WERI-Rb-1 (cell line): ENCODE measurements around the gene ABCC2.

Source experiments
- DNase-seq: peaks from one replicate; pipeline ENCODE4 v3.0.0-alpha.2; 2020
- H3K27ac ChIP-seq: fragments of 250-450 bp; sonication (Bioruptor Pico); 2 replicates; pipeline ENCODE4 v1.5.1; 2020; ENCODE audit warnings: mild to moderate bottlenecking, moderate library complexity
- H3K27me3 ChIP-seq: fragments of 250-450 bp; sonication (Bioruptor Pico); 2 replicates; pipeline ENCODE4 v1.5.1; 2021; ENCODE audit warnings: mild to moderate bottlenecking, low read depth, moderate library complexity; ENCODE audit not compliant: insufficient read depth, severe bottlenecking
- H3K36me3 ChIP-seq: fragments of 250-450 bp; sonication (Bioruptor Pico); 2 replicates; pipeline ENCODE4 v1.5.1; 2020; ENCODE audit warnings: mild to moderate bottlenecking, moderate library complexity
- H3K4me3 ChIP-seq: 2 replicates; pipeline ENCODE4 v1.5.1; 2011; ENCODE audit warnings: low read depth, mild to moderate bottlenecking, control low read depth, low read length
- H3K9me3 ChIP-seq: fragments of 250-450 bp; sonication (Bioruptor Pico); 2 replicates; pipeline ENCODE4 v1.5.1; 2021; ENCODE audit warnings: mild to moderate bottlenecking, moderate library complexity; ENCODE audit not compliant: severe bottlenecking
- CTCF ChIP-seq: IDR thresholded peaks from 2 replicates; pipeline ENCODE4 v1.5.1; 2011; ENCODE audit warnings: low read depth, mild to moderate bottlenecking, control low read depth, inconsistent platforms, low read length

The ABCC2 gene

GRCh38 chr10:99785646-99786045, 3.2 kb downstream of the ABCC2 start:
- no peak for DNase-seq
- H3K9me3 ChIP-seq = no peaks in the 10 kb centered on the region
- H3K36me3 ChIP-seq = no peaks in the 10 kb centered on the region
- H3K27me3 ChIP-seq = no peaks in the 10 kb centered on the region
- no peak overlapping the region for H3K27ac ChIP-seq
- no peak for TF ChIP-seq CTCF
- no peak overlapping the region for H3K4me3 ChIP-seq

GRCh38 chr10:99787311-99787710, 4.9 kb downstream of the ABCC2 start:
- H3K27ac ChIP-seq = no peak overlapping the region
- no peak overlapping the region for H3K4me3 ChIP-seq
- H3K27me3 ChIP-seq = no peaks in the 10 kb centered on the region
- H3K36me3 ChIP-seq = no peaks in the 10 kb centered on the region
- H3K9me3 ChIP-seq = no peaks in the 10 kb centered on the region
- DNase-seq = no peak
- TF ChIP-seq CTCF = no peak

- H3K9me3 ChIP-seq = no peaks in the 10 kb centered on the region
- no peaks in the 10 kb centered on the region for H3K36me3 ChIP-seq
- no peak overlapping the region for H3K4me3 ChIP-seq
- TF ChIP-seq CTCF = no peak
- DNase-seq = no peak
- no peak overlapping the region for H3K27ac ChIP-seq
- no peaks in the 10 kb centered on the region for H3K27me3 ChIP-seq
These were observed 5.5 kb downstream of the ABCC2 start for GRCh38 chr10:99787782-99788445.

GRCh38 chr10:99788598-99789256, 6.3 kb downstream of the ABCC2 start:
- no peaks in the 10 kb centered on the region for H3K27me3 ChIP-seq
- H3K9me3 ChIP-seq = no peaks in the 10 kb centered on the region
- no peak for DNase-seq
- TF ChIP-seq CTCF = no peak
- H3K27ac ChIP-seq = no peak overlapping the region
- H3K4me3 ChIP-seq = no peak overlapping the region
- H3K36me3 ChIP-seq = no peaks in the 10 kb centered on the region

- Histone ChIP-seq H3K9me3 (no peaks in the 10 kb centered on the region), H3K4me3 (no peak overlapping the region), H3K27me3 (no peaks in the 10 kb centered on the region), H3K27ac (no peak overlapping the region), H3K36me3 (no peaks in the 10 kb centered on the region)
- TF ChIP-seq CTCF = no peak
- DNase-seq = no peak
These were observed 9.4 kb downstream of the ABCC2 start for GRCh38 chr10:99791831-99792230.

GRCh38 chr10:99793819-99794218, 11.4 kb downstream of the ABCC2 start:
- no peaks in the 10 kb centered on the region for H3K27me3 ChIP-seq
- H3K9me3 ChIP-seq = no peaks in the 10 kb centered on the region
- H3K36me3 ChIP-seq = no peaks in the 10 kb centered on the region
- H3K27ac ChIP-seq = no peak overlapping the region
- no peak overlapping the region for H3K4me3 ChIP-seq
- DNase-seq = no peak
- TF ChIP-seq CTCF = no peak
